GM21423 (cell line): ENCODE measurements around the gene ZNF320.
"Not testable (repeated sequence)": the region's sequence is repeated elsewhere in the genome, so short reads cannot be mapped to it uniquely, and the experiment has no call there.

Experiments
- ATAC-seq: cut with Tn5 transposase; IDR thresholded peaks from one replicate; pipeline ENCODE4 v1.9.1; 2021; ENCODE audit warnings: mild to moderate bottlenecking, moderate library complexity; ENCODE audit not compliant: unreplicated experiment

The ZNF320 gene

DNA sequence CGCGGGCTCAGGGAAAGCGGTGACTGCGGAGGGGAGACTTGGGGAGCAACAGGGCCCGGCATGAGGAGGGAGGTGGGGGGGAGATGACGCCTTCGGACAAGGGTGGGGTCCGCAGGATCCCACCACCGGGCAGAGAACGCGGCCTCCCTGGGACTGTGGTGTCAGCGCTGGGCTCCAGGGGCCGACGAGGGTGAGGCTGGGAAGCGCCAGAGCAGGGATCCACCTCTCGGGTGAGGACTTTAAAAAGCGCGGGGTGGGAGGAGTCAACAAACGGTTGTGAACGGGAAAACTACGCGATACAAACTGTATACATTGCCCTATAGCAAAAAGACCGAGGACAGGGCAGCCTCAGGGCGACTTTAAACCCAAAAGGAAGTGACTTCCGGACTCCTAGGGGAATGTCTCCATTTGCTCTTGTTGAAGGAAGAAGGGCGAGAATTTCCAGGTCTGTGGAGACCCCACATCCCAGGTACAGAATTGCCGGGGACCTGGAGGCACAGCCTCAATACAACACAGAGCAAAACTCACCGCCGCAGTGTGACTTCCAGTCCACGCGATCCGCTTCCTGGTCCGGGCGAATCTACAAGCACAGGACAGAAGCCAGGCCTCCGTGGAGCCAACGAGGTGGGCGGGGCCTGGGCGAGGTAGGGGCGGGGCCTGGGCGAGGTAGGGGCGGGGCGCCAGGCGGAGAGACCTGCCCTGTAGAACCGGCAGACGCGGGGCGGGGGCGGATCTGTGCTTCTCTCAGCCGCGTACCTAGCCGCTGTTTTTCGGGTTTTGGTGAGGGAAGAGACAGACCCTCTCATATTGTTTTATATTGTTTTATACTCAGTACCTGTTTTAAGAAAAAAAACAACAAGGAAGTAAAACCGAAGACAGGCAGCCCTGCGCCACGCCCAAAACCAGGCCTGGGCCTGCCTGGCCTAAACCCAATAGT, 25.7 kb upstream of the ZNF320 start, which contains the start of gene ZNF888:
Gene ZNF888, minus strand, starts transcription at position 588 of the 937 bp plus-strand sequence. CDS start 5,555 bp downstream, outside the sequence.
- ATAC-seq = peak; percentile 94

DNA sequence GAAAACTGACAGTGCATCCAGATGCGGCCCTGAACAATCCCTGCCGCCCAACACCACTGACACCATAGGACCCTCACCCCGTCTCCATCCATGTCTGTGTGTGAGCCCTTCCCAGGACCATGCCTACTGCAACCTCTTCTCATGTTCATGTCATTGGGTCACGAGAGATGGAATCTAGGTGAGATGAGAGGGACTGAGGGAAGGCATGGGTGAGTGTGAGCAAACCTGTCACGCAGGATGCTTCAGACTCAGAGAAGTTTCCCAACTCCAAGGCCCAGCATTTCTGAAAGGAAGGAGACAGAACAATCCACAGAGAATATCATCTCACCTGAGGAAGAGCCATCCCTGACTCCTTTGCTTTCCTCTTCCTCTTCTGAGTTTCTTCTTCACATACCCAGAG, 20.1 kb upstream of the ZNF320 start:
- no peak for ATAC-seq

- ATAC-seq = no peak
Measured at GRCh38 chr19:52910648-52911047, 13.2 kb upstream of the ZNF320 start.

GRCh38 chr19:52904052-52904780, 6.8 kb upstream of the ZNF320 start:
- ATAC-seq = not testable (repeated sequence)

DNA sequence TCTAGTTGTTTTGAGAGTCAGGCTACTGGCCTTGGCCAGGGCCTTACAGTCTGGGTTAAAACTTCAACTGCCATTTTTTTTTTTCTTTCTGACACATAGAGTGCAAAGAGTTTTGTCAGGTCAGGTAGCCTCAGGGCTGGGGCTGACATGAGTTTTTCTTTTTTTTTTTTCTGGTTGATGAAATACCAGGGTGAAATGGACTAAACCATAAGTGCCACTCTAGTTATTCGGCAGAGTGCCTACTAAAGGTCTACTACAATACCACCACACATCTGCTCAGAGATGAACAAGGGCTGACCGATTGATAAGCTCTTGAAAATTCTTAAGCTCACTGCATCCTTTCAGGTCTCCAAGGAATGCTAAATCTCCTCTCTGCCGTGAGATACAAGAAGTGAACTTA, 4.4 kb upstream of the ZNF320 start:
- no peak for ATAC-seq

DNA sequence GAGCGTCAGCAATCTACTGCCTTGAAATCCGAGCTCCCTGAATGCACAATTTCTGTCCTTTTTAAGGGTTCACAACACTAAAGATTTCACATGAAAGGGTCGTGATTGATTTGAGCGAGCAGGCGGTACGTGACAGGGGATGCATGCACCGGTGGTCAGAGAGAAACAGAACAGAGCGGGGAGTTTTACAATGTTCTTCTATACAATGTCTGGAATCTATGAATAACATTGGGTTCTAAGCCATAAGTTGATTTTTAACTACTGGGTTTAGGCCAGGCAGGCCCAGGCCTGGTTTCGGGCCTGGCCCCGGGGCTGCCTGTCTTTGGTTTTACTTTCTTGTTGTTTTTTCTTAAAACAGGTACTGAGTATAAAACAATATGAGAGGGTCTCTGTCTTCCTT, 1.2 kb upstream of the ZNF320 start:
- not testable (repeated sequence) for ATAC-seq

DNA sequence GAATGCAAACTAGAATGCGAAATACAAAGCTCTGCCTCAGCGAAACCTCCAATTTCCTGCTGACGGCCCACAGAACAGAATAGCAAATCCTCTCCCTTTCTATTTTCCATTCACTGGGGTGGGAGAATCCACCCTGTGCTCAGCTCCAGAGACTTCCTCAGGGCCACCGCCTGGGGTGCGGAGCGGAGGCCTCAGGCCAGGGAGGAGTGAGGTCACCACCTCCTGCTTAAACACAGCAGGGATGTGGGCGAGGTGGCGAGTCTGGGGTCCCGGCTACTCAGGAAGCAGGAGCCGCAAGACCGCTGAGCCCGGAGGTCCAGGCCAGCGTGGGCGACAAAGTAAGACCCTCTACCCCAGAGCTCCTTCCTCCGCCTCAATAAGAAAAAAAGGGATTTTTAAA, 666 bp upstream of the ZNF320 start:
- ATAC-seq = no peak

GRCh38 chr19:52896431-52897137, 851 bp downstream of the ZNF320 start:
- ATAC-seq = no peak

DNA sequence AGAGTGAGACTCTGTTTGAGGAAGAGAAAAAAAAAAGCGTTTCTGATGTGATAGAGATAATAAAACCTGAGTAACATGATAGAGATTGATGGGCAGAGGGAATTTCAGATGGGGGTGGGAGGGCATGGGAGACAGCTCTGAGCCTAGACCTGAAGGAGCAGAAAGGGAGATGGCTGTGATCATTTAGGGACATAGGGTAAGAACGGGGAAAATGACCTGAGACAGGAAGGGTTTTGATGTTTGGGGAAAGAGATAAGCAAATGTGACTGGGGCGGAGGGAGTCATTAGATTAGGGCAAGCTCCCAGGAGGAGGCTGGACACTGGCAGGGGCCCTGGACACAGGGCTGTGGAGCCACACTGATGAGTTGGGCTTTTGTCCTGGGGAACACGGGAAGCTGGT, 6.1 kb downstream of the ZNF320 start:
- no peak for ATAC-seq

DNA sequence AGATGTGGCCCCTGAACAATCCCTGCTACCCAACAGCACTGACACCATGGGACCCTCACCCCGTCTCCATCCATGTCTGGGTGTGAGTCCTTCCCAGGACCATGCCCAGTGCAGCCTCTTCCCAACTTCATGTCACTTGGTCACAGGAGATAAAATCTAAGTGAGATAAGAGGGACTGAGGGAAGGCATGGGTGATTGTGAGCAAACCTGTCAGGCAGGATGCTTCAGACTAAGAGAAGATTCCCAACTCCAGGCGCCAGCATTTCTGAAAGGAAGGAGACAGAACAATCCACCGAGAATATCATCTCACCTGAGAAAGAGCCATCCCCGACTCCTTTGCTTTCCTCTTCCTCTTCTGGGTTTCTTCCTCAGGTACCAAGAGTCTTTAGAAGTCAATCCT, 7.5 kb downstream of the ZNF320 start:
- ATAC-seq = no peak

GRCh38 chr19:52889076-52889475, 8.4 kb downstream of the ZNF320 start:
- no peak for ATAC-seq

- no peak for ATAC-seq
Measured at GRCh38 chr19:52880895-52881389, 16.5 kb downstream of the ZNF320 start.

GRCh38 chr19:52872996-52873395, 24.4 kb downstream of the ZNF320 start:
- ATAC-seq = not testable (repeated sequence)

DNA sequence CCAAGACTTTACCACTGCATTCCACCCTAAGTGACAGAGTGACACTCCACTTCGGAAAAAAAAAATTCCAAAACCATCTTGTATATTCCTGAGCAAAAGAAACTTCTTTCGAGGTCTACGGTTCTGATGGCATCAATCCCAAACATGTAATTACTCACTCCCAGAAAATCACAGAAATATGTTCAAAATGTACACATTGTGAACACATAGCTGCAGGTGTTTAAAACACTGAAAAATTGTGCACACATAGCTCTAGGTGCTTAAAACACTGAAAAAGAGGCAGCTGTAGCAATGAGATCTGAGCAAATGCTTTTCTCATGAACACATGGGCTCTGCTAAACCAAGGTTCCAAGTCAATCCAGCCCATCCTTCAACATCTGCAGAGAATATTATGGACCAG, 26.0 kb downstream of the ZNF320 start:
- no peak for ATAC-seq

DNA sequence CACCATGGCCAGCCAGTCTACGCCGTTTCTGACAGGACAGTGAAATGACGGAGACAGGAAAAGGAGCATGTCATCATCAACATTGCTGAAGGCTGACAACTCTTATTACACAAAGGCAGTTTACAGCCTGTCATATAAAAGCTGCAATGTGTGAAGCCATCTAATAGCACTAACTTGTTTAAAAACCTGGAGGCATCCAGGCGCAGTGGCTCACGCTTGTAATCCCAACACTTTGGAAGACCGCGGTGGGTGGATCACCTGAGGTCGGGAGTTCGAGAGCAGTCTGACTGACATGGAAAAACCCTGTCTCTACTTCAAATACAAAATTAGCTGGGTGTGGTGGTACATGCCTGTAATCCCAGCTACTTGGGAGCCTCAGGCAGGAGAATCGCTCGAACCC, 29.4 kb downstream of the ZNF320 start:
- ATAC-seq = not testable (repeated sequence)

GRCh38 chr19:52857378-52858191, 39.9 kb downstream of the ZNF320 start, which contains the start of gene ZNF468:
TSS of gene ZNF468 (minus strand) at chr19:52857619. CDS start at chr19:52854272, 3,347 bp downstream.
- peak; percentile 99 for ATAC-seq

DNA sequence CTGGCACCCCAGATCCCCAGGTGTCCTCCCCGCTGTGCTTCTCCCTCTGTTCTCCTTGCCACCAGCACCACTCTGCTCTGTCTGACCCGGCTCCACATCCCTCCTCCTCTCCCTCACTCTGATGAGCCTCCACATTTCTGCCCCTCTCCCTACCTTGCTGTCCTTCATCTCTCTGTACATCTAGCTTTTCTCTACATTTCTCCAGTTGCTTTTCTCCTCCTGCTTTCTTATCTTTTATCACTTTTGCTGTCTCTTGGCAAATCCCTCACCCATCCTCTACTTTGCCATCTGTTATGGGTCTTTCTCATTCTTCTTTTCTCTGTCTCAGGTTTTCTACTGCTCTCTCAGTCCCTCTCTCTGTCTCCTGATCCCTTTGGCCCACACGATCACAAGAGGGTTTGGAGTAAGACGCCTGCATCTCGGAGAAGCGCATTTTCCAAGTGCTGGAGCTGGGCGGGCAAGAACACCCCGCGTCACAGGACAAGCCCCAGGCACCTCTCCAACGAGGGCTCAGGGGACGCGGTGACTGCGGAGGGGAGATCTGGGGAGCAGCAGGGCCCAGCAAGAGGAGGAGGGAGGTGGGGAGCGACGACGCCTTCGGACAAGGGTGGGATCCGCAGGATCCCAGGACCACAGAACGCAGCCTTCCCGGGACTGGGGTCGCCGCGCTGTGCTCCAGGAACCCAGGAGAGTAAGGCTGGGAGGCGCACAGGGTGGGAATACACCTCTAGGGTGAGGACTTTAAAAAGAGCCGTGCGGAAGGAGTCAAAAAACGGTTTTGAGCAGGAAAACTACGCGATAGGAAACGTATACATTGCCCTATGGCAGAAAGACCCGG, 40.7 kb downstream of the ZNF320 start:
- not testable (repeated sequence) for ATAC-seq
